ENCODE data around the gene STAB2. TPM values are rescaled to one million over a fixed set of nuclear protein-coding genes. Genes with fewer than 3 reads are reported as not detected.

Gene STAB2
- total RNA-seq, 1 experiment from 2014 or later: not detected

DNA sequence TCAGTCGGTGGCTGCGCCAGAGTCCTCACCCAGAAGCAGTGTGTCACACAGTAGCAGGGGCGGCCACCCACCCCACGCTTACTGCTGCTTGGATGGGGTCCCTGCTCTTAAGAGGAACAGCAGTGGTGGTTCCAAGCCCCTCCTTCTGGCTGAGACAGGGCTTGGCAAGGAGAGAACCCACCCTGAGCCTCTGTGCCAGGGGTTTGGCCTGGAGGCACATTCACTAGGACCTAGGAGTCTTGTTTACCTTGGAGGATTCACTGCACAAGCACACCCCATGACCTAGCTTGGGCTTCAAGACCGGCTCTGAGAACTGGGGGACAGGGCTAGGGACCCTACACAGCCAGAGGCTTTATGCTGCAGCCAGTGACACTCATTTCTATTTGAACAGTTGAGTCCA is 175.4 kb downstream of the STAB2 start:
- Histone ChIP-seq H3K9me2 (replicated peaks; ENCODE audit: insufficient read depth, low read length) (no peaks in the 10 kb centered on the region), H3K27me3 (ENCODE audit: low read length) (no peaks in the 10 kb centered on the region), H2AFZ (ENCODE audit: low read length) (no peak overlapping the region), H3K4me3 (ENCODE audit: low read length) (no peak overlapping the region), H3K79me2 (ENCODE audit: low read length) (no peaks in the 10 kb centered on the region), H4K20me1 (ENCODE audit: insufficient read depth, low read depth, low read length) (no peaks in the 10 kb centered on the region), H3K36me3 (ENCODE audit: insufficient read depth, low read length) (no peaks in the 10 kb centered on the region), H3K4me2 (ENCODE audit: low read depth, low read length, poor library complexity, severe bottlenecking) (no peak overlapping the region), H3K9me3 (ENCODE audit: low read length) (no peaks in the 10 kb centered on the region), H3K27ac (ENCODE audit: low read length) (no peak overlapping the region), H3K4me1 (ENCODE audit: low read length) (no peaks in the 10 kb centered on the region), H3K9ac (ENCODE audit: low read length) (no peak overlapping the region)
- DNase-seq: no peak

DNA sequence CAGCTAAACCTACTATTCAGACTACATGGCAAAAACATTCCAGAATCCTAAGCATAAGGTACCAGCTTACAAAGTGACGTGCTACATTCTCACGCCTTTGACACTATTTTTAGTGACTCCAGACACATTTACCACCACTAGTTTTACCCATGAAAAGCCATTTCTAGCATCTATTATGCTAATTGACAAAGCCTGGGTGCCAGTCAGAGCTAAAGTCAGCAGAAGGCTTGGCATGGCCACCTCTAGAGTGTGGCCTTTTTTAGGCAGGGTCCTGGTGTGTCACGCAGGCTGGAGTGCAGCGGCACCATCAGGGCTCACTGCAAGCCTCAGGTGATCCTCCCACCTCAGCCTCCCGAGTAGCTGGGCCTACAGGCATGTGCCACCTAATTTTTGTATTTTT is 178.2 kb downstream of the STAB2 start:
- Histone ChIP-seq H3K36me3 (ENCODE audit: insufficient read depth, low read length) (no peaks in the 10 kb centered on the region), H3K27me3 (ENCODE audit: low read length) (no peaks in the 10 kb centered on the region), H3K27ac (ENCODE audit: low read length) (no peak overlapping the region), H3K4me2 (ENCODE audit: low read depth, low read length, poor library complexity, severe bottlenecking) (no peak overlapping the region), H3K9me3 (ENCODE audit: low read length) (no peaks in the 10 kb centered on the region), H3K79me2 (ENCODE audit: low read length) (no peaks in the 10 kb centered on the region), H3K4me3 (ENCODE audit: low read length) (no peak overlapping the region), H3K4me1 (ENCODE audit: low read length) (peaks cover 8% of the 10 kb centered on the region), H4K20me1 (ENCODE audit: insufficient read depth, low read depth, low read length) (no peaks in the 10 kb centered on the region), H2AFZ (ENCODE audit: low read length) (no peak overlapping the region), H3K9me2 (replicated peaks; ENCODE audit: insufficient read depth, low read length) (no peaks in the 10 kb centered on the region), H3K9ac (ENCODE audit: low read length) (no peak overlapping the region)
- no peak for DNase-seq

DNA sequence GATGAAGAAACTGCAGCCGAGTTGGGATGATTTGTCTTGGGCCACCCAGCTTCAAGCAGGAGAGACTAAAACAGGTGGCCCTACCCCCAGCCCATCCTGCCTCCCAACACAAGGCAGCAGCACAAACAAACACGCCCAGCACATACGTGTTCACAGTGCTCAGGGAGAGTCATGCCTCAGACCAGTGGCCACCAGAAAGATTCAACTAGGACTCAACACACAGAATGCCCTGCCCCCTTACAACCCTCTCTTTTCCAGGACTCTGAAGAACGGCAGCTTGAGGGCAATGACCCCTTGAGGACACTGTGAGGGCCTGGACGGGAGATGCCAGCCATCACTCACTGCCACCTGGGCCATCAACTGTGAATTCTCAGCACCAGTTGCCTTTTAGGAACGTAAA is 179.0 kb downstream of the STAB2 start:
- Histone ChIP-seq H4K20me1 (ENCODE audit: insufficient read depth, low read depth, low read length) (no peaks in the 10 kb centered on the region), H3K9me2 (replicated peaks; ENCODE audit: insufficient read depth, low read length) (no peaks in the 10 kb centered on the region), H3K4me1 (ENCODE audit: low read length) (peaks cover 8% of the 10 kb centered on the region), H2AFZ (ENCODE audit: low read length) (no peak overlapping the region), H3K79me2 (ENCODE audit: low read length) (no peaks in the 10 kb centered on the region), H3K36me3 (ENCODE audit: insufficient read depth, low read length) (no peaks in the 10 kb centered on the region), H3K4me3 (ENCODE audit: low read length) (no peak overlapping the region), H3K27me3 (ENCODE audit: low read length) (no peaks in the 10 kb centered on the region), H3K4me2 (ENCODE audit: low read depth, low read length, poor library complexity, severe bottlenecking) (no peak overlapping the region), H3K27ac (ENCODE audit: low read length) (no peak overlapping the region), H3K9ac (ENCODE audit: low read length) (no peak overlapping the region), H3K9me3 (ENCODE audit: low read length) (no peaks in the 10 kb centered on the region)
- no peak for DNase-seq

DNA sequence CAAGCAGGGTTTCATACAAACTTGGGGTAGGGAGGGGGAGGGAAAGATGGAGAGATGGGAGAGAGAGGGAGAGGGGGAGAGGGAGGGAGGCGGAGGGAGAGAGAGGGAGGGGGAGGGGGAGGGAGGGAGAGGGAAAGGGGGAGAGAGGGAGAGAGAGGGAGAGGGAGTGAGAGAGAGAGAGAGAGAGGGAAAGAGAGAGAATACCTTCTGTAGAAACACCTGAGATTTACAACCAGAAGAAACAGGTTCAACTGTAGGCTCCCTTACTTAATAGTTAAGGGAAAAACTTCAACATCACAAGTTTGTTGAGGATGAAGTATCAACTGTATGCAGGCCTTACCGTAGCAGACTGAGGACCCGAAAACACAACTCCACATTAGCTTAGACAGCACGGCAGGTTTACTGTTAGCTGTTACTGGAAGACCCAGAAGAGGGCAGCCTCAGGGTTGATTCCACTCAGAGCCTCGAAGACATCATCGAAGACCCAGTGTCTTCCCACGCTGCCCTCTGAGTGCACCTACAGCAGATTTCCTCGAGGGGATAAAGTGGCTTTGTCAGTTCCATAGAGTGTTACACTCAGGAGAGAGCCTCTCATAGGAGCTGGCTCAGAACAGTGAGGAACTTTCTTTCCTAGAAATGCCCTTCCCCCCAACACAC is 181.5 kb downstream of the STAB2 start:
- Histone ChIP-seq H3K79me2 (ENCODE audit: low read length) (no peaks in the 10 kb centered on the region), H3K4me3 (ENCODE audit: low read length) (no peak overlapping the region), H3K27me3 (ENCODE audit: low read length) (no peaks in the 10 kb centered on the region), H3K36me3 (ENCODE audit: insufficient read depth, low read length) (no peaks in the 10 kb centered on the region), H2AFZ (ENCODE audit: low read length) (no peak overlapping the region), H3K9me3 (ENCODE audit: low read length) (no peaks in the 10 kb centered on the region), H3K4me2 (ENCODE audit: low read depth, low read length, poor library complexity, severe bottlenecking) (no peak overlapping the region), H3K9me2 (replicated peaks; ENCODE audit: insufficient read depth, low read length) (no peaks in the 10 kb centered on the region), H3K27ac (ENCODE audit: low read length) (no peak overlapping the region), H3K4me1 (ENCODE audit: low read length) (peaks cover 8% of the 10 kb centered on the region), H4K20me1 (ENCODE audit: insufficient read depth, low read depth, low read length) (no peaks in the 10 kb centered on the region), H3K9ac (ENCODE audit: low read length) (no peak overlapping the region)
- no peak for DNase-seq

DNA sequence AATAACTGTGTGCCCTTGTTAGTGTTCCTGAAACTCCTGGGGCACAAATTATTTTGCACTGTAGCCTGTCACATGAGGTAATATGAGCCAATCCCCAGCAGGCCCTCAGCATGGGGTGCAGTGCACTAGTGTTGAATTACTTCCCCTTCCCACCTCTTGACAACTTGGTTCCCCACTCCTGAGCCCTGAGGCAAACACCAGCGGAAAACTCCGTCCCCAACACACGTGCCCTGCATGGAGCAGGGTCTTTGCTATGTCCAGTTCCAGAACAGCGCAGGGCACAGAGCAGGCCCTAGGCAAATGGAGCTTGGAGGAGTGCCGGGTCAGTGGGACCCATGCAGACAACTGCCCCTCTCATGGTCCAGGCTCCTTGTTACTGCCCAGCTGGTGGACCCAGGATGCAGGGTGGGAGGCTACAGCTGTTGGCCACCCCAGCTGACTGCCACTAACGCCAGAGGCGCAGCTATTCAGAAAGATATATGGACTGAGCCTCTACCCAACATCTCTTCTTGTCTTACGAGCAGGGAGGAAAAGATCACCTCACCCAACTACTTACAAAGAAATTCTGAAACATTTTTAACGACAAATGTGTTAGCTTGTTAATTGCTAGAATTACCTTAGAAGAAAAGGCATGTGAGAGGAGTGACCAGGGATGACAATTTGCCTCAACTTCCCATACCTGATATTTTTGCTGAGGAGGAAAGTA is 182.3 kb downstream of the STAB2 start:
- no peaks in the 10 kb centered on the region for H3K79me2 ChIP-seq (ENCODE audit: low read length)
- H3K27me3 ChIP-seq (ENCODE audit: low read length): no peaks in the 10 kb centered on the region
- no peaks in the 10 kb centered on the region for H3K9me2 ChIP-seq (replicated peaks; ENCODE audit: insufficient read depth, low read length)
- no peak overlapping the region for H3K4me3 ChIP-seq (ENCODE audit: low read length)
- no peak overlapping the region for H3K27ac ChIP-seq (ENCODE audit: low read length)
- no peaks in the 10 kb centered on the region for H3K9me3 ChIP-seq (ENCODE audit: low read length)
- H4K20me1 ChIP-seq (ENCODE audit: insufficient read depth, low read depth, low read length): no peaks in the 10 kb centered on the region
- no peak overlapping the region for H2AFZ ChIP-seq (ENCODE audit: low read length)
- peaks cover 8% of the 10 kb centered on the region for H3K4me1 ChIP-seq (ENCODE audit: low read length)
- H3K4me2 ChIP-seq (ENCODE audit: low read depth, low read length, poor library complexity, severe bottlenecking): no peak overlapping the region
- no peak overlapping the region for H3K9ac ChIP-seq (ENCODE audit: low read length)
- no peaks in the 10 kb centered on the region for H3K36me3 ChIP-seq (ENCODE audit: insufficient read depth, low read length)
- no peak for DNase-seq

DNA sequence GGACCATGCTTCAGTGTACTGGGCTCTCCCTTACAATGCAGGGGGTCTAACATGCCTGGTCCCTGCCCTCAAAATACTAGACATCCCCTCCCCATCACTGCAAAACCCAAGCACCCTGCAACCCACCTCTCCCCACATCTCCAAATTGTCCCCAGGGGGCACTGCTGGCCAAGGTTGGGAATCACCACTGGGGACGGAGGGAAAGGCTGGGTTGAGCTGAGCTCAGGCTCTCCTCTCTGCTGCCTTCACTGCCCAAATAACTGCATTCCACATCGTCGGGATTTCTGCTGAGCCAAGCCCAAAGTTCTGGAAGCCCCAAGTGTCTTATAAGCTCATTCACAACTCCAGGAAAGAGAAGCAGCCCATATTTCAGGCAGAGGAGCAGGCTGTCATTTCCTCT is 184.4 kb downstream of the STAB2 start:
- Histone ChIP-seq H2AFZ (ENCODE audit: low read length) (no peak overlapping the region), H3K4me1 (ENCODE audit: low read length) (peaks cover 8% of the 10 kb centered on the region), H4K20me1 (ENCODE audit: insufficient read depth, low read depth, low read length) (no peaks in the 10 kb centered on the region), H3K9ac (ENCODE audit: low read length) (no peak overlapping the region), H3K79me2 (ENCODE audit: low read length) (no peaks in the 10 kb centered on the region), H3K36me3 (ENCODE audit: insufficient read depth, low read length) (no peaks in the 10 kb centered on the region), H3K9me2 (replicated peaks; ENCODE audit: insufficient read depth, low read length) (no peaks in the 10 kb centered on the region), H3K4me3 (ENCODE audit: low read length) (no peak overlapping the region), H3K27me3 (ENCODE audit: low read length) (no peaks in the 10 kb centered on the region), H3K9me3 (ENCODE audit: low read length) (no peaks in the 10 kb centered on the region), H3K4me2 (ENCODE audit: low read depth, low read length, poor library complexity, severe bottlenecking) (no peak overlapping the region), H3K27ac (ENCODE audit: low read length) (no peak overlapping the region)
- no peak for DNase-seq

DNA sequence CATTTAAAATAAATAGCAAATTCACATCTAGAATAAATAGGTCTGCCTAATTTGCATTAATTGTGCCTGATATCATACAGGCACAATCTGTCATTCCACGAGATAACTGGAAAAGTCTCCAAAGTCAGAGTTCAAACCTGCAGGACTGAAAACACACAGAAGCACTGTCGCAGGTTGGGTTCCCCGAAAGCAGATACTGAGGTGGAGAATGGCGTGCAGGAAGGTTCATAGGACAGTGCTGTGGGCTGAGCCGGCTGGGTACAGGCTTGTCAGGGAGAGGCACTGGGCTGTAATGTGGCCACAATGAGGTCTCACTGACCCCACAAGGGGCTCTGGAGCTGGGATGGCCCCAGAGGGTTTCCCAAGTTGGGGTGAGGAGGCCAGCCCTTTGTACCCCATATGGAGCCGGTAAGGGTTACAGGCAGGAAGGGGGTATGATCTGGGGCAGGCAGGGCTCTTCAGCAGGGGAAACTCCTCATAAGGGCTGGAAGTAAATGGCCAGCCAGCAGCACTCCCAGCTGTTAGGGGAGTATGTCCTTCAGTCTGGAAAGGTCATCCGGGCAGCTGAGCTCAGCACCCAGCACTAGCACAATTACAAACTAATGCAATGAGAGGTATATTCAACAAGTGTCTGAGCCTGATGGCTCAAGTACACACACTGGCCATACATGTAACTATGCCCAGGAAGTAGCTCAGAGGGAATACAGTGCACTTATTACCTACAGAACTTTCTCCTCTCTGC is 185.5 kb downstream of the STAB2 start:
- Histone ChIP-seq H3K4me1 (ENCODE audit: low read length) (peaks cover 8% of the 10 kb centered on the region), H3K27me3 (ENCODE audit: low read length) (no peaks in the 10 kb centered on the region), H3K9me2 (replicated peaks; ENCODE audit: insufficient read depth, low read length) (no peaks in the 10 kb centered on the region), H3K4me3 (ENCODE audit: low read length) (no peak overlapping the region), H3K27ac (ENCODE audit: low read length) (no peak overlapping the region), H4K20me1 (ENCODE audit: insufficient read depth, low read depth, low read length) (no peaks in the 10 kb centered on the region), H3K79me2 (ENCODE audit: low read length) (no peaks in the 10 kb centered on the region), H3K4me2 (ENCODE audit: low read depth, low read length, poor library complexity, severe bottlenecking) (no peak overlapping the region), H2AFZ (ENCODE audit: low read length) (no peak overlapping the region), H3K9ac (ENCODE audit: low read length) (no peak overlapping the region), H3K9me3 (ENCODE audit: low read length) (no peaks in the 10 kb centered on the region), H3K36me3 (ENCODE audit: insufficient read depth, low read length) (no peaks in the 10 kb centered on the region)
- no peak for DNase-seq

DNA sequence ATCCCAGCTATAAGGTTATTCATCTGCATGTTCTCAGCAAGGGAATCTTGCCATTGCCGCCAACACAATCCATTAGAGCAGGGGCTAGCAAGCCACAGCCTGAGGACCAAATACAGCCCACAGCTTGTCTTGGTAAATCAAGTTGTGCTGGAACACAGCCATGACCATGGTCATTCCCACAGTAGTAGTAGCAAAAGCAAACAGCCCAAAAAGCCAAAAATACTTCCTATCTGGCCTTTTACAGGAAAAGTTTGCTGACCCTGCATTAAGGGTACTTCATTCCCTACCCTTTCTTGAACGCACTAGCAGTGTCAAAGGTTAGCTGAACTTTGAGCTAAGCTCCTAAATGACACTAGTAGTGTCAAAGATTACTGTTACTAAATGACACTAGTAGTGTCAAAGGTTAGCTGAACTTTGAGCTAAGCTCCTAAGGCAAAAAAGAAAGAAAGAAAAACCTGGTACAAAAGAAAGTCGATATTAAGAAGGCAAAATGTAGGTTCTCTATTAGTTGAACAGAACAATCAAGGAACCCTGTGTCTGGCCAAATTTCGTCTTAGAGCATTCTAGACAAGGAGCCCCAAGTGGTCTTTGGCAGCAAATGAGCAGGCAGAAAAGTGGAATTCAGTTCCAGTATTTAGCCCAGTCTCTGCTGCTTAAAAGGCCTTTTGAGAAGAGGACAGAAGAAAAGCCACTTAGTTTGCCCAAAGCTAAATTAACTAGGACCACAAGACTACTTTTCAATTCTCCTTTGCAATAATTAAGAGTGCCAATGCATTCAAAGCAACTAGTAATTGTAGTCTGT is 186.2 kb downstream of the STAB2 start:
- no peak for DNase-seq
- no peaks in the 10 kb centered on the region for H3K36me3 ChIP-seq (ENCODE audit: insufficient read depth, low read length)
- no peaks in the 10 kb centered on the region for H3K9me3 ChIP-seq (ENCODE audit: low read length)
- no peak overlapping the region for H3K4me2 ChIP-seq (ENCODE audit: low read depth, low read length, poor library complexity, severe bottlenecking)
- H2AFZ ChIP-seq (ENCODE audit: low read length): no peak overlapping the region
- H3K27me3 ChIP-seq (ENCODE audit: low read length): no peaks in the 10 kb centered on the region
- H3K4me3 ChIP-seq (ENCODE audit: low read length): no peak overlapping the region
- H3K4me1 ChIP-seq (ENCODE audit: low read length): peaks cover 8% of the 10 kb centered on the region
- no peaks in the 10 kb centered on the region for H4K20me1 ChIP-seq (ENCODE audit: insufficient read depth, low read depth, low read length)
- no peak overlapping the region for H3K27ac ChIP-seq (ENCODE audit: low read length)
- H3K79me2 ChIP-seq (ENCODE audit: low read length): no peaks in the 10 kb centered on the region
- H3K9me2 ChIP-seq (replicated peaks; ENCODE audit: insufficient read depth, low read length): no peaks in the 10 kb centered on the region
- H3K9ac ChIP-seq (ENCODE audit: low read length): no peak overlapping the region

Data from Karpas-422 (cell line).